GM21381 (cell line): Measurements from ENCODE around the gene SLC25A20.
"Not testable (repeated sequence)": the region's sequence is repeated elsewhere in the genome, so short reads cannot be mapped to it uniquely, and the experiment has no call there.

Source experiments
- ATAC-seq: cut with Tn5 transposase; IDR thresholded peaks from one replicate; pipeline ENCODE4 v1.9.1; 2021; ENCODE audit warnings: mild to moderate bottlenecking, moderate library complexity; ENCODE audit not compliant: unreplicated experiment

SLC25A20 gene, protein sequence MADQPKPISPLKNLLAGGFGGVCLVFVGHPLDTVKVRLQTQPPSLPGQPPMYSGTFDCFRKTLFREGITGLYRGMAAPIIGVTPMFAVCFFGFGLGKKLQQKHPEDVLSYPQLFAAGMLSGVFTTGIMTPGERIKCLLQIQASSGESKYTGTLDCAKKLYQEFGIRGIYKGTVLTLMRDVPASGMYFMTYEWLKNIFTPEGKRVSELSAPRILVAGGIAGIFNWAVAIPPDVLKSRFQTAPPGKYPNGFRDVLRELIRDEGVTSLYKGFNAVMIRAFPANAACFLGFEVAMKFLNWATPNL

DNA sequence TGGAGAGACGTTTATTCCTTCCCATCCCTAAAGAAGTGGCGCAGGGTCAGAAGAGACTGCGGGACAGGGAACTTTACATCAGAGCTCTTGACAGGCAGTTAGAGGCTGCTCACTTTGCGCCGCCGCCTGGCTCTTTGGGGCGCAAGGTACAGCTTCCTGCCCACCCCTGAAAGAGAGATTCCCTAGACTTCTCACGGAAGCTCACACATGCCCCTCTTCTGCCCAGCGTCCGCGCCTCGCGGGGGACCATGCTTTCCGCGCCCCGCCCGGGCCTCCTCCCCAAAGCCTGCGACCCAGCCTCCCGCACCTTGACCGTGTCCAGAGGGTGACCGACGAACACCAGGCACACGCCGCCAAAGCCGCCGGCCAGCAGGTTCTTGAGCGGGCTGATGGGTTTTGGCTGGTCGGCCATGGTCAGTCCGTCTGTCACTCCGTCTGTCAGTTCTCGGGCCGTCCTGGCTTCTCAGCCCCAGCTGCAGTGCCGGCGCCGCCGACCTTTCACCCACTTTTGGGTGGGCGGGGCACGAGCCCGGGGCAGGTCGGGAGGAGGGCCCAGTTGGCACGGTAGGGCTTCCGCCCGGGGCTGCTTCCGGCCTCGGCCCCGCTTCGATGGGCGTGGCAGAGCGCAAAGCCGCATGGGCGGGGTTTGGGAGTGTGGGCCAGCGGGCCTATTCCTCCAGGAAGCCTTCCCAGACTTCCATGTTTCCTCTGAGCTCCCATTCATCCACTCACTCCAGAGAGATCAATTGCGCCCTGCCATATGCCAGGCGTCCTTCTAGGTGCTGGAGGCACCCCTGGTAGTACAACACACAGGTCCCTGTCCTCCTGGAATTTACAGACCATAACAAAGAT lies at the start of gene SLC25A20:
TSS of gene SLC25A20 (minus strand) at position 500 of the 852 bp plus-strand sequence. CDS start at position 412, 88 bp downstream.
- peak; percentile 90 for ATAC-seq

DNA sequence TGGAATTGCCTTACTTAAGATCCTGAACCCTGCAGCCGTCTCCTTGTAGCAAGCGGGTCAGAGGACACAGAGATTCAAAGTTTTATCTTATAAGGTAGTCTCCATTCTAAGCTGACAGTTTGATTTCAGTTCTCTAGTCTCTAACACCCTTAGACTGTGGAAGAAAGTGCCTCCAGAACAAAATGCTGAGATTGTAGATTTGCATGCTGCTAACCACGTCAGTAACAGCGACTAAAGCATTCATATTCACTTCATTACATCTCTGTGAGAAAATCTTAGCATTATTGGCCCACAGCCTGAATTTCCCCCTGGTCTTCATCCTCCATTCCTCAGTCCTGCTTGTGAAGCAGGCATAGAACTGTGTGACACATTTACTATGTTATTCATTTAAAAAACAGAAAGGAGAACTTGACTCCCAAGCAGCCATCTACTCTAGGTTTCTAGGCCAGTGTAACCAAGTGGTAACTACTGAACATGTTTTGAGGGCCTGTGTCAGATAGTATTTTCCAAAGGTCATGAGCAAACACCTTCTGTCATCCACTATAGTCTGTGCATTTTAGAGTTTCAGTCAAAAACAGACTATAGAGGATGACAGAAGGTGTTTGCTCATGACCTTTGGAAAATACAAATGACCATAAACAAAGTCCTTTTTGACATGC lies 47.3 kb upstream of the SLC25A20 start:
- no peak for ATAC-seq

DNA sequence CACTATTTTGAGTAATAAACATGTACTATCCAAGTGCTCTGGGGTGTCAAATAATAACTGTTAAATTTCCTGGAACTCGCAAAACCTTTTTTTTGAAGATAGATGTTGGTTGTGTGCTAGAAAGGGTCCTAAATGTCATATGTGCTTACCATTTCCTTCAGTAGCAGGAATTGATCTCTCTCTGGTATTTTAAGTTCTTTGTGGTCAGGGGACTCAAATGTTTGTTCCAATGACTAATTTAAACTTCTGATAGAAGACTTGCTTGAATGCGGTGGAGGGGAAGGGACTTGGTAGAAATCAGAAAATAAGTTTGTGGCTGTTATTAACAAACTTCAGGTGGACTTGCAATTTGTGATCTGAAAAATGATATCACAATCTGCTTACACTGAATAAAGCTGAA lies 46.8 kb upstream of the SLC25A20 start:
- no peak for ATAC-seq

DNA sequence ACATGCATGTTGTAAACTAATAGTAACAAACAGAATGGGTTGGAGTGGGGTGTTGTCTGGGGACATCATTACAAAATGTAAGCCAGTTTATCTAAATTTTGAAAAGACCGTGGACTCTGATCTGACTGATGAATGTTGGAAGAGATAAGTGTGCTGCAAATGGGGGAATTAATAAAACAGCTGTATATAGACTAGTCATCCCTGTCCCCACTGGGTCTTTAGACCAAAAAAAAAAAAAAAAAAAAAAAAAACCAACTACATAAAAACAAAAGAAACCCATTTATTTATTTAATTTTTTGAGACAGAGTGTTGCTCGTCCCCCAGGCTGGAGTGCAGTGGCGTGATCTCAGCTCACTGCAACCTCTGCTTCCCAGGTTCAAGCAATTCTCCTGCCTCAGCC lies 40.0 kb upstream of the SLC25A20 start:
- no peak for ATAC-seq

DNA sequence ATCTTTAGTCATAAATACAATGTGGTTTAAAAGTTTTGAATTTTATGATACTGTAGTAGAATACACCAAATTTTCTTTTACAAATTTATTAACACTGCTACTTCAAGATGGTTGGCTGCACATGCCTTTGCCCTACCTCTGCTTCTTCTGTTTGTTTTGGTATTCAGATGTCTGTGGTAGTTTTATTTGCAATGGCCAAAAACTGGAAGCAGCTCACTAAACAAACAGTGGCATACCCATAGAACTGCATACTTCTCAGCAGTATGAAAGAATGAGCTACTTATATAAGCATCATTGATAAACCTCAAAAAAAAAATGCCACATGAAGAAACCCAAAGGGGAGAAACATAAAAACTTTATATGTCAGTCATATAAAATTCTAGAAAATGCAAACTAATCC lies 39.5 kb upstream of the SLC25A20 start:
- ATAC-seq = no peak

DNA sequence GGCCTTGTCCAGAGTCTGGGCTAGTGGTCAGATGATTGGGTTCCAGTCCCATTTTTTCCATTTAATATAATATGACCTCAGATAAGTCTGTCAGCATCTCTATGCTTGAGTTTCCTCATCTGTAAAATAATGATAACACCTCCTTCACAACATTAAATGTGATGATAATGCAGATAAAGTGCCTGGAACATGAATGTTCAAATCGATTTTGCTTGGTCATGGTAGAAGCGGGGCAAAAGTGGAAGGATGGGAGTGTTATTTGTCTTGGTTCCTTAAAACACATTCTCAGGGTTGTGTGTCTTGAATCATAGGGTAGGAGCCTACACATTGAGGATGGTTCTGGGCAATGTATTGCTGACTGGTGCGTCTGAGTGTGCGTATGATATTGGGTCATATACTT lies 36.8 kb upstream of the SLC25A20 start:
- ATAC-seq = no peak

DNA sequence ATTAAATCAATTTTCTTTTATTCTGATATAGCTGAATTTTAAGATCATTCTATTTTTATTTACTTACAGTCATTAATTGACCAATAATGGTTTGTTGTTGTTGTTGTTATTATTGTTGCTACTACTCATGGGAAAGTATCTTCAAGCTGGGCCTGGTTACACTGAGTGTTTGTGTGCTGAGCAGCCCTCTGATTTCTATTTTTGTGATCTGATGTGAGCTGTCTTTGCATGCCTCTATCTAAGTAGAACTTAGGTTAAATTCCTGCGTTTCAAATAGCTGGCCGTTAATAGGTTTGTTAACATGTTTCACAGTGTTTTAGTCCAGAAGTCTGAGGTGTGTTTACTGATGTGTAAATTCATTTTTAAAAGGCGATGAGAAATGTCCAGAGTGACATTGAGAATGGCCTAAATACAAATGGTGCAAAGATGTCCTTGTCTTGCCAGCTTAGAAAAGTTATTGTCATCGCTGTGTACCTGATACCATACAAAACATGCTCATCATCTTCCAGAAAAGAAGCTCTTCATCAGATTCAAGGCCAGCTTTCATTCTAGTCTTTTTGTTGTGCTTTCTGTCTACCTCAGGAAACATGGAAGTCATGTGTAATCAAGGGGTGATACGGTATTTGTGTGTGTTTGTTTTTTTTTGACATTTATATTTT lies 35.8 kb upstream of the SLC25A20 start:
- no peak for ATAC-seq

DNA sequence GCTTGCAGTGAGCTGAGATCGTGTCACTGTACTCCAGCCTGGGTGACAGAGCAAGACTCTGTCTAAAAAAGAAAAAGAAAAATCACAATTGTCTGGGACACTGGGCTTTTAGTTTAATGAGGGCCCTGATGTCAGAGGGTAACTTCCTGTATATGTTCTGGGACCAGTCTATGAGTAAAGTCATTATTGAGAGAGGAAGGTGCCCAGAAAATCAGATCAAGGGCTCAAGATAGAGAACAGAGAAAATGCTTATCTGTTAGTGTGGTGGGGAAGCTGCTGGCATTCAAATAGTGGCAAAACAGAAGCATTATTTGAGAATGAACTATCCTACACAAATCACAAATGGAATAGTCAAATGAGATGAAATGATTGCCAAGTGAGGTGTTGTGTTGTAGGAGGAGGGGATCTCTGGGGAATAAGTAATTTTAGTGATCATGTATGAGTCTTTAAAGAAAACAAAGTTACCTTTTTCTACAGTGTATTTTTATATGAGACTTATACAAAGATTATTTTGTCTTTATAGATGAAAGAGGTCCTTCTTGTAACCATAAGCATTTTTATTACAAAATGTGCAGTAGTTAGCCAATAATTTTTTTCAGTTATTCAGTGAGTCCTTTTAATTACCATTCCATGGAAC lies 33.4 kb upstream of the SLC25A20 start:
- no peak for ATAC-seq

DNA sequence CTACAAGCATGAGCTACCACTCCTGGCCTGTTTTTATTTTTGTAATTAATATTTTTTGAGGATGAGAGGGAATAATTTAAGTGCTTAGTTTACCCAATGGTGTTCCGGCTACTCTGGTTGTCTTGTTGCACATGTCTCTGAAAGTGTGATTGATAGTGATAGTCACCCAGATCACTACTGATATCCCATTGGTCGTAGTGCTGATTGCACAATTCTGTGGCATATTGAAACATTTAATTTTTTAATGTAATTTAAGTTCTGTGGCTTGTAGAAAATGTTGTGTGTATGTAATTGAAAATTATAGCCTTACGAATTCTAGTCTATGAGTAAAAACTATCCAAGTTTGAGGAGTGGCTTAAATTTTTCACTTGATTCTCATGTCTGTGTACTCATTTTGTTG lies 31.9 kb upstream of the SLC25A20 start:
- no peak for ATAC-seq

DNA sequence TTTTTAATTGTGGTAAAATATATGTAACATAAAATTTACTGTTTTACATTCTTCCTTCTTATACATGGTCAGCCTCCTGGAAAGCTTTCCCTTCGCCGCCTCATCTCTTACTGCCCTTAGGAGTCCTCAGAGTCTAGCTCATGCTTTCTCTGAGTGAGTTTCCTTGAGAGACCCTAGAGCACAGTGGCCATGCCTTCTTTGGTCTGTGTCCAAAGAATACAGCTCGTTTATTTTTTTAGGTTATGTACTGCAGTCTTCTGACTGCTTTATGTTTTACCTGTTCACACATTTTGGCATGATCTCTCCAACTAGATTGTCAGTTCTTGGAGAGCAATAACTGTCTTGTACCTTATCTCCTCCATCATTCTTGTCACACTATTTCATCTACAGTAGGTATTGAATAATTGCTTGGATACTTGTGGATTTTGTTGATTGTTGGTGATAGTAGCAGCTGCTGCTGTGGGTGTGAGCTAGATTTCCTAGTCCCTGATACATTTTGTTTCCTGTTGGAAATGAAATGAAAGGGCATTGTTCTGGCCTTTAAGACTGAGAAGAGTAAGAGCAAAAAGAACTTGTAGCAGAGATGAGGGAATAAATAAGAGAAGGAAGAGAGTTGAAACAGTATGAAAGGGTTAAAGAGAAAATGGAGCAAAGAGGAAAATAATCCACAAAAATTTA lies 30.8 kb upstream of the SLC25A20 start:
- ATAC-seq = no peak

DNA sequence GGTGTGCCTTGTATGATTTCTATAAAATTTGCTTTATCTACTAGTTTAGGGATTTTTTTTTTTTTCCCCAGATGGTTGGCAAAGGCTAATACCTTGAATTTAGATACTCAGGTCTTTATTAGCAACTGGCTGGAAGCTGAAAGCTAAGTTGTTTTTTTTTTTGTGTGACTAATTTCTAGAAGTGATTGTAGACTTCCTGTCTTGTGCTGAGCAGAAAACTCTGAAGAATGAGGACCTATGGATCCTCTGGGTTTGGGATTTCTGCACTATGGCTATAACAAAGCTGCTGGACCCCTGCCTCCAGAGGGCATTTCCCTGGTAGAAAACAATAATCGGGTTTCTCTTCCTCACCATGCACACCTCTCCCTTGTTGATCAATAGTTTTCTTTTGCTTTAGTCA lies 30.0 kb upstream of the SLC25A20 start:
- ATAC-seq = no peak

DNA sequence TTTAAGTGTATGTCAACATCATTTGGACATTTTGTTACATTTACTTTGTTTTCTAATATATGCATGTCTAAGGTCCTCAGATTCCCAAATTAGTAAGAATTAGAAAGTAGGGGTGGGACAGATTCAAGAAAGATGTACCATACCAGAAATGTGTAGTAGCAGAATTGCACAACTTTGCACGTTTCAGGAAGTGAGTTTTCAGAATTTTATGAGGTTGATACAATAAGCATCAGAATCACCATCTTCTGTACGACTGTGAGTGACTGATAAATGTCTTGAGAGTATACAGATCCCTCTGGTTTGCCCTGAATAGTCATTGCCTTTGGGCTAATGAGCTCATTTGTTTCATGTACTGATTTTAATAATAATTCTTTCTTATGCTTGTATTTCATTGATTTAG lies 29.2 kb upstream of the SLC25A20 start:
- ATAC-seq = no peak

DNA sequence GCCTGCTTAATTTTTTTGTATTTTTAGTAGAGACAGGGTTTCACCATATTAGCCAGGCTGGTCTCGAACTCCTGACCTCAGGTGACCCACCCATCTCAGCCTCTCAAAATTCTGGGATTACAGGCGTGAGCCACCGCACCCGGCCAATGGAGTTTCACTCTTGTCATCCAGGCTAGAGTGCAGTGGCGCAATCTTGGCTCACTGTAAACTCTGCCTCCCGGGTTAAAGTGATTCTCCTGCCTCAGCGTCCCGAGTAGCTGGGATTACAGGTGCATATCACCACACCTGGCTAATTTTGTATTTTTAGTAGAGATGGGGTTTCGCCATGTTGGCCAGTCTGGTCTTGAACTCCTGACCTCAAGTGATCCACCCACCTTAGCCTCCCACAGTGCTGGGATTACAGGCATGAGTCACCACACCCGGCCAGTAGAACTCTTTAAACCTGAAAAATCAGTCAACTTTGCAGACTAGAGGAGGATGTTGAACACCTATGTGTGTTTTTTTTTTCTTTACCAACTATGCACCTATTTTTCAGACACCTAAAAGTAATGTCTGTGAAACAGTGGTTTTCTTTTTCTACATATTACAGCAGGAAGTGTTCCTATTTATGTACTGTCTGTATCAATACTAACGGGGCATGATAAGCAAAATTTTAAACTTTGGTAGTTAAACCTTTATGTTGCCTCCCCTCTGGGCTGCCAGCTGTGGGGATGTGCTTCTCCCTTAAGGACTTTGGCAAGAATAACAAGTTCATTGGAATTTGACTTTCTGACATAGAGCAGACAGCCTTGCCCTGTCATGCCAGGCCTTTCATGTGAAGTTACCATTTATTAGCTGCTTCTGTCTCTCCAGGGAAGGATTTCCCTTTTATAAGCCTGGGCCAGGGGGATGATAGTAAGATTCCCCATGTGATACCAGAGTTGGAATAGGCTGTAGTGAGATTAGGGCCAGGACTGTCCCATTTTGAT lies 28.0 kb upstream of the SLC25A20 start:
- no peak for ATAC-seq

DNA sequence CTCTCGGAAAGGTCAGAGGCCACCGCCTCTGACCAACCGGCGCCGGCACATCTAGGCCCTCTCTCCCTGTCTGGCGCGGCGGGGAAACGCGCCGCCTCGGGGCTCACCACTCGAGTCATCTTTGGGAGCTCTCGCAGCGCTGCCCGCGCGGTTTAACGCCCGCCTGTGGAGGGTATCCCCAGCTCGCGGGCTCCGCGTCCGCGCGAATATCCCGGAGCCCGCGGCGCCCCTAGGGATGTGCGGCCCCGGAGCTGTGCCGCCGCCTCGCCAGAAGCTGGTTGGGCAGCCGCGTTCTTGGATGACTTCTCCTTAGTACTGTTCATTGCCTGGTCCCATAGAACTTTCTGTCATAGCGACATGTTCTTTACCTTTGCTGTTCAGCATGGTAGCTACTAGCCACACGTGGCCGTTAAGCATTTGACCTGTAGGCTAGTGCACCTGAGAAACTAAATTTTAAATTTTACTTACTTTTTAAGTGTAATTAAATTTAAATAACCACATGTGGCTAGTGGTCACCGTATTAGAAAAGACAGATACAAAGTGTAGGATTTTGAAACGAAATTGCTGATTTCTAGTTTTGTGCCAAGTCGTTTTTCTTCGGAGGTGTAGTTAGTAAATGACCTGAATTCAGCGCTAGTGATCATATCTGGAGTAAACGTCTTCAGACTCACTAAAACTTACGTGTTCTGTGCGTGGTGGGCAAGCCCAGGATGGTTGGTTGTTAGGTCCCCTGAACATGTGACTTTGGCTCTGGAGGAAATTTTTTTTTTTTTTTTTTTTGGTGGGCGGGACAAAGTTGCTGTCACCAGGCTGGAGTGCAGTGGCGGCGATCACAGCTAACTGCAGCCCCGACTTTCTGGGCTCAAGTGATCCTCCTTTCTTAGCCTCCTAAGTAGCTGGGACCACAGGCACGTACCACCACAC lies 20.8 kb upstream of the SLC25A20 start:
- ATAC-seq = peak; percentile 26

DNA sequence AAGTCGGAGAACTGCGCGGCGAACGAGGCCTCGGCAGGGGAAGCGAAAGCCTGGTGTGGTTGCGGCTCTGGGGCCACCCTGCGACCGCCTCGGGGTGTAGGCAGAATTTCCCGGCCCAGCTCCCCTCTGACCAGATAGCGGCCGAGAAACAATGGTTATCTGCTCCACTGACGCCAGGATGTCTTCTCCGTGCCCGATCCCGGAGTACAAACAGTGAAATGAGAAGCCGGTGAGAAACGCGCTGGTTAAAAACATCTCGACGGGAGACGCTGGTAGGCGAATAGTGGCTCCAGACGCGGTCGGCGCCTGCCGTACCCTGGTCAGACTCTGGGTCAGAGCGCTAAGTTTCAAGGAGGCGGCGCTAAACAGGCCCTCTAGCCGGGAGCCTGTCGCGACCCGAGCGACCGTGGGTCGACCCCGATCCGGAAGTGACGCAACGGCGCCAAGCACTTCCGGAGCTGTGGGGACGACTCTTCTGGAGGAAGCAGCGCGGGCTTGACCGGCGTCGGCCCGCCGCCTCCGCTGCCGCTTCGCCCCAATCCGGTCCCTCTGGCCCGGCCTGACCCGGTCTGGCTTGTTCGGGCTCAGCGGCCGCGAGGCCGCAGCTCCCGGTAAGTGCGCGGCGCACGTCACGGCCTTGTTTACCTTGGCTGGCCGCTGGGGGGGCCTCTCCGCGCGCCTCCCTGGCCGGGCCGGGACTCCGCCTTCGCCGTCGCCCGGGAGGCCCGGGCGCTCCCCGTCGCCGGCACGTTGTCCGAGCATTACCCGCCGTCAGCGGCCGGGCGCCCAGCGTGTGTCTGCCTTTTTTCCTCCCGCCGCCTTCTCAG lies 19.9 kb upstream of the SLC25A20 start, which contains the start of gene ARIH2:
TSS of gene ARIH2 (plus strand) at position 455 of the 827 bp plus-strand sequence. CDS start 8,717 bp downstream, outside the sequence.
- ATAC-seq = peak; percentile 80

DNA sequence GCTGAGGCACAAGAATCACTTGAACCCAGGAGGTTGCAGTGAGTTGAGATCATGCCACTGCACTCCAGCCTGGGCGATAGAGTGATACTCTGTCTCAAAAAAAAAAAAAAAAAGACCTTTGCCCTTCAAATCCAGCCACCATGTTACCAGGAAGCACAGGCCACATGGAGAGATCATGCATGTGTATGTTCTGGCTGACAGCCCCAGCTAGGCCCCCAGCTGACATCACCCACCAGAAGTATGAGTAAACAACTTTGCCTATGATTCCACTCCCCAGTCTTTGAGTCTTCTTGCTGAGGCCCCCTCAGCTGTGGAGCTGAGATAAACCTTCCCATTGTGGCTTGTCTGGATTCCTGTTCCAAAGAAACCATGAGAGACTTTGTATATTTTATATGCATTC lies 16.6 kb upstream of the SLC25A20 start:
- no peak for ATAC-seq

DNA sequence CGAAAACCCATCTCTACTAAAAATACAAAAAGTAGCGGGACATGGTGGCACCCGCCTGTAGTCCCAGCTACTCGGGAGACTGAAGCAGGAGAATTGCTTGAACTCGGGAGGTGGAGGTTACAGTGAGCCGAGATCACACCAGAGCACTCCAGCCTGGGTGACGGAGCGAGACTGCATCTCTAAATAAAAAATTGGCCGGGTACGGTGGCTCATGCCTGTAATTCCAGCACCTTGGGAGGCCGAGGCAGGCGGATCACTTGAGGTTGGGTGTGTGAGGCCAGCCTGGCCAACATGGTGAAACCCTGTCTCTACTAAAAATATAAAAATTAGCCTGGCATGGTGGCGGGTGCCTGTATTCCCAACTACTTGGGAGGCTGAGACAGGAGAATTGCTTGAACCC lies 8.3 kb upstream of the SLC25A20 start:
- not testable (repeated sequence) for ATAC-seq
